K562 (cell line): ENCODE measurements around the gene NT5C1B.

Experiments
- ARID4B ChIP-seq: sonication (generic); formaldehyde crosslinking; IDR thresholded peaks from 2 replicates; pipeline ENCODE4 v1.8.0; 2022; ENCODE audit warnings: mild to moderate bottlenecking, missing genetic modification reagents
- E2F4 ChIP-seq: sonication (generic); formaldehyde crosslinking; IDR thresholded peaks from 2 replicates; pipeline ENCODE4 v1.8.0; 2022; ENCODE audit warnings: mild to moderate bottlenecking, low read depth, missing genetic modification reagents
- ELK3 ChIP-seq: fragments of 450-650 bp; formaldehyde crosslinking; IDR thresholded peaks from 2 replicates; pipeline ENCODE4 v1.4.0; 2020; ENCODE audit warnings: mild to moderate bottlenecking
- HNRNPLL ChIP-seq: fragments of 200-400 bp; formaldehyde crosslinking; IDR thresholded peaks from 2 replicates; pipeline ENCODE4 v1.6.1; 2017; ENCODE audit warnings: low read length, low read depth, mild to moderate bottlenecking; ENCODE audit not compliant: poor library complexity, severe bottlenecking
- SRF ChIP-seq, 2 experiments: fragments of 250-450, 450-650 bp in 1 of 2; sonication (Bioruptor Pico) in 1 of 2; sonication (generic) in 1 of 2; formaldehyde crosslinking; IDR thresholded peaks; 2 replicates each; pipeline versions ENCODE4 v1.5.0 to v1.5.1; 2020 to 2022; ENCODE audit warnings: mild to moderate bottlenecking in 1 of 2, missing genetic modification reagents in 1 of 2

GRCh38 chr2:18630941-18631340 is 41.6 kb upstream of the NT5C1B start:
- TF ChIP-seq SRF (CRISPR knock-in tag; IDR thresholded peaks at IDR 0.05) (no peak), HNRNPLL (no peak), ELK3 (no peak), ARID4B (CRISPR knock-in tag) (no peak), E2F4 (CRISPR knock-in tag) (no peak)
